Smooth muscle cell of the brain vasculature (primary cell): ENCODE results near the gene KRT15.

Experiments used
- DNase-seq: peaks from one replicate; pipeline ENCODE4 v3.0.0-alpha.2; 2012; ENCODE audit warnings: low read depth, low spot score

Gene KRT15

GRCh38 chr17:41518789-41519449, at the start of gene KRT15:
Gene KRT15 (minus strand): TSS chr17:41518890. CDS start chr17:41518827, 63 bp downstream.
- DNase-seq, result no peak

- DNase-seq, result no peak
These were observed 48.6 kb upstream of the KRT15 start for GRCh38 chr17:41567317-41567716.

- DNase-seq, result no peak
These were observed 46.6 kb upstream of the KRT15 start for GRCh38 chr17:41565338-41565737.

GRCh38 chr17:41563607-41564170, 45.0 kb upstream of the KRT15 start:
- no peak for DNase-seq

GRCh38 chr17:41561554-41561953, 42.9 kb upstream of the KRT15 start:
- DNase-seq, result no peak

- DNase-seq, result no peak
These were observed 40.9 kb upstream of the KRT15 start for GRCh38 chr17:41559548-41559947.

GRCh38 chr17:41556931-41557330, 38.2 kb upstream of the KRT15 start:
- no peak for DNase-seq

- DNase-seq, result no peak
These were observed 37.6 kb upstream of the KRT15 start for GRCh38 chr17:41556306-41556705.

- no peak for DNase-seq
These were observed 36.6 kb upstream of the KRT15 start for GRCh38 chr17:41555105-41555887.

- DNase-seq, result no peak
These were observed 35.4 kb upstream of the KRT15 start for GRCh38 chr17:41553987-41554680.

GRCh38 chr17:41553176-41553575, 34.5 kb upstream of the KRT15 start:
- no peak for DNase-seq

GRCh38 chr17:41552455-41552854, 33.8 kb upstream of the KRT15 start:
- DNase-seq, result no peak

GRCh38 chr17:41551365-41551764, 32.7 kb upstream of the KRT15 start:
- no peak for DNase-seq

- no peak for DNase-seq
These were observed 30.9 kb upstream of the KRT15 start for GRCh38 chr17:41549596-41550039.

- peak; percentile 78 for DNase-seq
These were observed 30.3 kb upstream of the KRT15 start for GRCh38 chr17:41548844-41549595.

GRCh38 chr17:41547921-41548843, 29.5 kb upstream of the KRT15 start:
- peak; percentile 63 for DNase-seq

GRCh38 chr17:41547378-41547841, 28.7 kb upstream of the KRT15 start:
- no peak for DNase-seq

GRCh38 chr17:41546819-41547218, 28.1 kb upstream of the KRT15 start:
- no peak for DNase-seq

GRCh38 chr17:41545829-41546410, 27.2 kb upstream of the KRT15 start:
- DNase-seq, result no peak

- no peak for DNase-seq
These were observed 26.2 kb upstream of the KRT15 start for GRCh38 chr17:41544935-41545334.
